Left lobe of liver (tissue), 2 donors: ENCODE results near the gene EPN2. TPM values are rescaled to one million over a fixed set of nuclear protein-coding genes. Genes with fewer than 3 reads are reported as not detected.

ENCODE experiments used
- ATAC-seq: fragments of 200-7000 bp; cut with Tn5 transposase; one replicate; pipeline ENCODE4 v1.9.1; 2020; ENCODE audit warnings: mild to moderate bottlenecking, moderate library complexity
- DNase-seq: peaks from one replicate; pipeline ENCODE4 v3.0.0-alpha.2; 2020; ENCODE audit warnings: low spot score
- total RNA-seq: library from RNA; stranded (reverse); gene quantifications from one replicate; pipeline ENCODE4 v1.2.1, GENCODE V29; 2021
- donor health status: DM: no; HTN: no; CAD: no; lungs with moderate emphysema.
- donor health status: DM: no; HTN: yes; CAD: no.

EPN2 gene
- total RNA-seq, 1 donor from 2014 or later = 13.1 TPM

DNA sequence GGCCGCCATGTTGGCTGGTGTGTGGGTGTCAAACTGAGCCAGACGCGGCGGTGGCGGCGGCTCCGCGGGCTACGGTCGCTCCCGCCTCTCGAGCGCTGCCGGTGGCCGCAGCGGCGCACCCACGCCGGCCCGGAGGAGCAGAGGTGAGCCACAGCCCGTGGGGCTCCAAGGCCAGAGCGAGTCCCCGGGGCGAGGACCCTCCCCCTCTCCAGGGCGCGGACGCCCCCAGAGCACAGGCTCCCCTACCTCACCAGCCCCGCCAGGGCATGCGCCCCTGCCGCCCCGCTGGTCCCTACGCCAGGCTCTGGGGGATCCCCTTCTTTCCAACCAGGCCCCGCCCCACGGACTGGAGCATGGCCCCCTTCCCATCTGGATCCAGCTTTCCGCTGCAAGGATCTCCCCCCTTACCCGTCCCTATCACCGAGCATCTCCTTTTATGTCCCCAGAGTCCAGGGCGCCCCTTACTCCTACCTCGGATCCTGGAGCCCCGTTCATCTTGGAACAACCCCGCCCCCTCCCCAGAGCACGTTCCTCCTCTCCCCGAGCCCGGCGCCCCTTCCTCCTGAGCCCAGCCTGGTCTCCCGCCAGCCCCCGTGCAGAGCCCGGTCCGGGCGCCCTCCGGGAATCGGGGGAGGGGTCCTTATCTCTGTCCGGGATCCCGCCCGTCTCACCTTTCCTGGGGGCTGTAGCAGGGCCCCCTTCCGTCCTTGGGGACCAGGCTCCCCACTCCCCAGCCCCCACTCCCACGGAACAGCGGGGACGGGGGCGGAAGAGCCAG is 412 bp downstream of the EPN2 start:
- DNase-seq = peak; percentile 56
- ATAC-seq = peak; percentile 39

DNA sequence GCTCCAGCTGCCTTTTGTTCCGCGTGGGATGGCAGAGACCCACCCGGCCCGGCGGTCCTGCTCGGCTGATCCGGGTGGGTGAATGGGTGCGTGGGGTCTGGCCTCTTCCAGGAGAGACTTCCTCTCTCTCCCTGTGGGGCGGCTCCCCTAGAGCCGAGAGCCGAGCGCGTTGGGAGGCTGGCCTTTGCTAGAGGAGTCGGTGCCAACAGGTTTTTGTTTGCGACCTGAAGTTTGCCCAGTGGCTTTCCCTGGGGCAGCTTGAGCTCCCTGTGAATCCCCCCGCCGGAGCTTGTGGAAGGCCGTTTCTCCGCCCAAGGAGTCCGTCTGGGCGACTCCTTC is 970 bp downstream of the EPN2 start:
- DNase-seq (peak; percentile 62), ATAC-seq (peak; percentile 59)

DNA sequence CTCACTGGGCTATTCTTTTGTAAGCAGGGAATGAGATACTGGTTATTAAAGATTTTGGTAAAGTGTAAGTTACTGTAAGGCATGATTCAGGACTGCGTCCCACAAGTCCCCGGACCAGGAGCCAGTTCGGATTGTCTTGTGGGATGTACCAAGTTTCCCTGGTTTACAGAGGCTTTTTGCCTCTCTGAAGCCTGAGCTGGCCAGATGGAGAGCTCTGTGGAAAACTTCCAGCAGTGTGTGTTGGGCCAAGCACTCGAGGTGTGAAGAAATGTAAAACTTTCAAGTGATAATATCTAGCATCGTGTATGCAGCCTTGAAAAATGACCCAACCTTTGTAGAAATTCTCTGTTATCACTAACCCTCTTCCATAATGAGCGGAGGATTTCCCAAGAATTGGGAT is 2.4 kb downstream of the EPN2 start:
- ATAC-seq (no peak), DNase-seq (no peak)

DNA sequence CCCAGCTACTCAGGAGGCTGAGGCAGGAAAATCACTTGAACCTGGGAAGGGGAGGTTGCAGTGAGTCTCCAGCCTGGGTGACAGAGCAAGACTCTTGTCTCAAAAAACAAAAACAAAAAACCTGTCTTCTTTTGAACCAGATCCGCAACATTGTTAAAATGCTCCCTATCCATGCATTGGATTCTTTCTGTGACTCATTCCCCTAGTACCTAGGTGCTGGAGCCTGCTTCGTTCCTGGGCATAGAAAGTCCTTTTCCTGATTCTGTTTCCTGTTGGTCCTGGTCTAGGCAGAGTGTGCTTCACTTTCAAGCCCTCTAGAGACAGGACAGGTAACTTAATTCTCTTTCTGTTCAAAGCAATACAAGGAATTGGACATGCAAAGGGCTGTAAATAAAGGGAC is 5.2 kb downstream of the EPN2 start:
- DNase-seq (no peak), ATAC-seq (no peak)

DNA sequence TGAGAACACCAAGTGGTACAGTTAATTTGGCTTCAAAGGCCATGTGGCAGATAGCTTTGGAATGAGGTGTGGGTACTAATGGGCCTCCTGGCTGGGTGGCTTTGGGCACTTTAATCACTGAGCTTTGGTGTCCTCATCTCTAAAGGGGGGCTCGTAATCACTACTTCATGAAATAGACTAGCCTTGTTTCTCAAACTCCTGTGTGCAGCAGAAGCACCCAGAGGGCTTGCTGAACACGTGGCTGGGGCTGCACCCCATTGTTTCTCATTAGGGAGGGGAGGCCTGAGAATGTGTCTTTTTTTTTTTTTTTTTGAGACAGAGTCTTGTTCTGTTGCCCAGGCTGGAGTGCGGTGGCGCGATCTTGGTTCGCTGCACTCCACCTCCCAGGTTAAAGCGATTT is 5.8 kb downstream of the EPN2 start:
- DNase-seq = no peak

DNA sequence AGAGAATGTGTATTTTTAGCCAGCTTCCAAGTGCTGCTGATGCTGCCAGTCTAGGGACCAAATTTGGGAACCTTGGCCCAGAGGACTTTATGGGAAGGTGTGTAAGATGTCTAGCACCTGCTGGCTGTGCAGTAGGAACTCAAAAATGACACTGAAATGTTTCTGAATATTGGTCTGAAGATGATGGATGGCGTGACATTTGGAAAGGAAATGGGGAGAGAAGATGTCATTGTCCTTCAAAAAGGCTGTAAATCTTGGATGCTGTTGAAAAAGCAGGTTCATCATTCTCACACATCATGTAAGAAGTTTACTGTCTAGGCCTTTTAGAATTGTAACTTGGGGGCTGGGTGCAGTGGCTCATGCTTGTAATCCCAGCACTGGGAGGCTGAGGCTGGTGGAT is 6.7 kb downstream of the EPN2 start:
- ATAC-seq (no peak), DNase-seq (no peak)

More for the DNA sequence above, 5.8 kb downstream of the EPN2 start:
- ATAC-seq = no peak

DNA sequence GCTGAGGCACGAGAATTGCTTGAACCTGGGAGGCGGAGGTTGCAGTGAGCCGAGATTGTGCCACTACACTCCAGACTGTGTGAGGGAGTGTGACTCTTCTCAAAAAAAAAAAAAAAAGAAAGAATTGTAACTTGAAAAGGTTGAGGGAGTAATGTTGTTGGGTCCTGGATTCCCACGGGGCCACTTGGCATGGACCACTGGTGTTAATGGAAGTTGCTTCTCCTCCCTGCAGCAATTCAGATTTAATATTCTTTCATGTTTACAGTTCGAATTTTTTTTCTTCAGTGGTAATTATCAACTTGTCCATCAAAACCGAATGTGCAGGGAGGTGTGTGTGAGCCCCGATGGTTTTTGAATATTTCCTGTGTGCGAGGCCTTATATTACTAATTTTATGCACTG is 7.2 kb downstream of the EPN2 start:
- no peak for DNase-seq
- ATAC-seq = no peak

DNA sequence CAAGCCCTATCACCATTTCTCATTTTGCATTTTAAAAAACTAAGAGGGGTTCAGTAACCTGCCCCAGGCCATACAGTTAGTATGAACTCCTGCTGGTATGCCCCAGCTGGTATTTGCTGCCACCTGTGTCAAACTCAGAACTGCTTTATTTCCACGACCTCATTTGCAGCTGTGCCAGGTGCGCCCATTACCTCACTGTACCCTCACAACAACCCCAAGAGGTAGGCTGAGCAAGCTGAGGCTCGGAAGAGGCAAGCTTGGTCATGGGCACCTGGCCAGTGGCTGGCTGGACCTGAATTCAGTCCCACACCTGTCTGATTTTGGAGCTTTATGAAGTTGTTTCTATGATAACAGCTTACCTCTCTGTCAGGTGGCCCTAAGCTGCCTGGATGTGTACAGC is 7.6 kb downstream of the EPN2 start:
- ATAC-seq (no peak), DNase-seq (no peak)

DNA sequence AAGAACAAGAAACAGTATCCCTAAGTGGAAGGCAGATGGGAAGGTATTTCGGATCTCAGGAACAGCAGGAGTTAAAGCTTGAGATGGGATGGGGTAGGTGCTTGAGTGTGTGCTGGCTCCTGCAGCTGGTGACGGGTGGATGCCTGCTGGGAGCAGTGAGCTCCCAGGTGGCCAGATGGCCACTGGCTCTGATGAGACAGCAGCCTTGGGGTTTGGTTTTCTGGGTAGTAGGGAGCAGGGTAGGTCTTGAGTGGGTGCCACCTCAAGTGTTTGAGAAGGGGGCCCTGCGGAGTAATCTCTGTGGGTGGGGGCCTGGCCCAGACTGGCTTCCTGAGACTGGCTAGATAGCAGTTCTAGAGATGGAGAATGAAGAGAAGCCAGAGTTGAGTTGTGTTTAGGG is 10.3 kb downstream of the EPN2 start:
- DNase-seq (no peak), ATAC-seq (peak; percentile 4)

DNA sequence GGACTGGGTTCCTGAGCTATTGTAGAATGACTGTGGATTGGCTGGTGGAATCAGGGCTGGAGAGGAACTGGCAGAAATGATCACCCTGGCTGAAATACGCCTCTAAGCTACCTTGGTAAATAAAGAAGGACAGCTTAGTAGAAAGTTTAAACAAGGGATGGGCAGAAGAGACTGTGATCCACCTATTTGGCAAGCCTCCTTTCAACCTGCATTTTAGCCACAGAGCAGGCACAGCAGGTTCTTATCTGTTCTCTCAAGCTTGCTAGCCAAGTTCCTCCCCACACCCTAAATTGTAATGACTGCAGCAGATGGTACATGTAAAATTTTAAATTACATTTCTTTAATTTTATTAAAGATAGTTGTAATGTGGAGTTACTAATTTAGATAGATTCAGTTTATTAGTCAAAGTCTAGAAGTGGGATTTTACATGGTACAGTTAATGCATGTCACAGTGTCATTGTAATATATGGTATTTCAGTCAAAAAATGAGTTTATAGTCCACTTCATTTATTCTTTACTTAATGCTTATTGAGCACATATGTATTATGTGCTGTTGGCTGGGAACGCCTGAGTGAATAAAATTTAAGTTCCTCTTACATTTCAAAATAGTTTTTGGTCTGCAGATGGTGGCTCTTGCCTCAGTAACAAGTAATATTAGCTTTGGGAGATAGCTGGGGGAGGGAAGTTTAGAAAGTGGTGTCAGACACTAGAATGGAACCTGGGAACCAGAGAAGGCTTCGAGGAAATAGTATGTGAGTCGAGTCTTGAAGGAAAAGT is 11.2 kb downstream of the EPN2 start:
- DNase-seq (no peak), ATAC-seq (peak; percentile 86)

DNA sequence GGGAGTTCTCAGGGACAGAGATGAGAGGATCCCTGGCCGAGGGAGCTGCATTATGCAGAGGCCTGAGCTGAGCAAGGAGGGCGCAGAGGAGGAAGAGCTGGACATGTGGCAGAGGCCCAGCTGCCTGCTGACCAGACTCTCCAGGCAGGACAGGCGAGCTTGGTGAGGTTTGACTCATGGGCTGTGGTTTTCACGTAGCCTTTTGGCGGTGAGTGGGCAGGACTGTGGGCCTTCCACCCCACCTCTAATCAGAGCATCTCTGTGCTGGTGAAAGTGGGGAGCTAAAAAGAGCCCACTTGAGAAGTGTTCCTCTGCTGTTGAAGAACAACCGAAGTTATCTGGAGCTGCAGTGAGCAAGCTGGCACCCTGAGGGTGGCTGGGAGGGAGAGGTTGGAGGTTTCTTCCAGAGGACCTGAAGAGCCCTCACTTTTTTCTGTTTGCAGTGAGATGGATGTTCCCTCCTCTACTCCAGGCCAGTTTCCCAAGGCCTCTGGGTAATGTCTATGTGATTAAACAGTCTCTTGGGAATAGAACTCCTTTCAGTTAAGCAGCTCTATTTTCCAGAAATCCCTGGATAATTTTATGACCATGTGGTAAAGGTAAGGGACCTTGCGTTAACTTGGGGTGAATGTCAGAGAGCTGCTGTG is 11.9 kb downstream of the EPN2 start:
- DNase-seq = no peak

DNA sequence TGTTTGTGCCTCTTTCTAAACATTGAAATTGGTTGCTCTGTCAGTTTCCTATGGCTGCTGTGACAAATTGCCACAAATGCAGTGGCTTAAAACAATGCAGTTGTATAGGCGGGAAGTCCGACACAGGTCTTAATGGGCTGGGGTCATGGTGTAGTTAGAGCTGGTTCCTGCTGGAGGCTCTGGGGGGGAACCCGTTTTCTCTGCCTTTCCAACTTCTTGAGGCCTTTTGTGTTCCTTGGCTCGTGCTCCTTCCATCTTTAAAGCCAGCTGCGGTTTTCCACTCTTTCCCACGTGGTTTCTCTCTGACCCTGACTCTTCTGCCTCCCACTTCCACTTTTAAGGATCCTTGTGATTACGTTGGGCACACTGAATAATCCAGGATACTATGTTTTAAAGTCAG is 12.5 kb downstream of the EPN2 start:
- DNase-seq (no peak), ATAC-seq (no peak)

More for the DNA sequence above, 11.9 kb downstream of the EPN2 start:
- ATAC-seq = peak; percentile 27

DNA sequence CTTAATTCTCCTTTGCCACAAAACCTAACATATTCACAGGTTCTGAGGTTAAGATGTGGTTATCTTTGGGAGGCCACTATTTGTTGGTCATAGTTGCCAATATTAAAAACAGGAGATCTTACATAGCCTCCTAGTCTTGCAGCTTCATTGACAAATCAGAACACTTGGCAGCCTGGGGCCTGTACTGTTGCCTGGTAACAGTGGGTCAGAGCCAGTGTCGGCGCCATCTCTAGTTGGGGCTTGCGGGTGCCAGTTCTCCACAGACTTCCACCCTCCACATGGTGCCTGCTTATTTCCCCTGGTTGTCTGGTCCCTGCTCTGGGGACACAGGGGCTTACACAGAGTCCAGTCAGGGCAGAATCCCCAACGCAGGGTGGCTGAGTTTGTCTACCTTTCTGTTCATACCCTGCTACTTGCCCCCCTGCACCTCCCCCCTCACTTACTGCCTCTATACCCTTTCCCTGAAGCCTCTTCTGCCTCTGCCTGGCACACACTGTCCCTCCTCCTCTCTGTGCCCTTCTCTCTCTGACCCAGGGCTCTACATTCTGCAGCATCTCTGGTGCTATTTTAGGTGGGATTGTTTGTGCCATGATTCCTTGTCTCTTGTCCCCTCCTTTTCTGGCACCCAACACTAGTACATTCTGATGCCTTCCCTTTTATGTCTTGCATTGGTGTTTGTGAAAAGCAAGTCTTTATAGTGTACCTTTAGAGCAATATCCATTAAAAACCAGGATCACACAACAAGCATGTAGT is 13.4 kb downstream of the EPN2 start:
- ATAC-seq (peak; percentile 75), DNase-seq (no peak)

DNA sequence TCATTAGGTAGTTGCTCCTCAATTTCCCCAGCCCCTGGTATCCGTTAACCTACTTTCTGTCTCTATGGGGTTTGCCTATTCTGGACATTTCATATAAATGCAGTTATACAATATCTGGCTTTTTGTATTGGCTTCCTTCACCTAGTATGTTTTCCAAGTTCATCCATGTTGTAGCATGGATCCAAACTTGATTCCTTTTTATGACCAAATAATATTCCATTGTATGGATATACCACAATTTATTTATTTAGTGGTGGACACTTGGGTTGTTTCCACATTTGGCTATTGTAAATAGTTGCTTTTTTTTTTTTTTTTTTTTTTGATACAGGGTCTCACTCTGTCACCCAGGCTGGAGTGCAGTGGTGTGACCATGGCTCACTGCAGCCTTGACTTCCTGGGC is 15.9 kb downstream of the EPN2 start:
- DNase-seq = no peak
- no peak for ATAC-seq

DNA sequence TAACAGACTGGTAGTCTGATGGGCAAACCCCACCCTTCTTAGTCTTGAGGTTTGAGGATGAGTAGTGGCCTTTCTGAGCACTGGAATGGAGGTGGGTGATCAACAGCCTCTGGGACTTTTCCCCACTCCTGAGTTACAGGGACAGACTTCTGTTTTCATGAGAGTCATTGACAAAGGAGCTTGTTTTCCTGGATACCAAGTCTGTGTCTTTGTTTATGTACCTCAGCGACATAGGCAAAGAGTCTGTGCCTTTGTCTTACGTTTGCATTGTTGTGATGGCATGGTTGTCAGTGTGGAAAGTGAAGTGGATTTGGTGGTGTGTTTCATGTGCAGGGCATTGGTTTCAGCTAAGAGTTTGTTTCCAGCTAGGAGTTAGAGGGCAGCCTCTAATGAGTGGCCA is 17.5 kb downstream of the EPN2 start:
- DNase-seq (no peak), ATAC-seq (no peak)

DNA sequence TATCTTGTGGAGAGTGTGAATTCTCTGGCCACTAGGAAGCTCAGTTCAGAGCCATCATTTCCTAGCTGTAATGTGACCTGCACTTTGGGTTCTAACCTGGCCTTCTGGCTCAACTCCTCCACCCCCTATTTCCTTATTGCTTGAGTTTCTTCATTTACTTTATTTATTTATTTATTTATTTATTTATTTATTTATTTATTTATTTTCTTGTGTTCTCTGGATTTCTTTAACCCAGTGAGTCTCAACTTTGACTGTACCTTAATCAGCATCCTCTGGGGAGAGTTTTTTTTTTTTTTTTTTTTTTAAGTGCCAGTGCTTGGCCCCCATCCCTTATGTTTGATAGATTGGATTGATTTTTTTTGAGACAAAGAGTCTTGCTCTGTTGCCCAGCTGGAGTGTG is 18.1 kb downstream of the EPN2 start:
- ATAC-seq = no peak
- DNase-seq = no peak

DNA sequence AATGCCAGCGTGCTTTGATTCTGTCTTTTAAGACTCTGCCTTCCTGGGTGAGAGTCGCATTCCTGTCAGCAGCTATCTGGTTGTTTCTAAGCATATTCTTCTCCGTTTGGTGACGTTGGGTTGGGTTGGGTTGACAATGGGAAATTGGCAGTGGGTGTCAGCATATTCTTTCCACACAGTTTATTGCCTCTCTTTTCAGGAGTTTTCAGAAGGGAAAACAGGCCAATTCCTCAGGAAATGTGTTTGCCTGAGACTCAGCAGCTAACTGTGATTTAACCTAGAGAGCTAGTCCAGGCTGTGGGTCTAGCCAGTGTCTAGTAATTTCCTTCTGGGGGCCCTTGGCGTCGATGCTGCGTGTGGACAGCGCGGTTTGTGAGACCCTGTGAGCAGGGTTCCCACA is 21.2 kb downstream of the EPN2 start:
- no peak for ATAC-seq

DNA sequence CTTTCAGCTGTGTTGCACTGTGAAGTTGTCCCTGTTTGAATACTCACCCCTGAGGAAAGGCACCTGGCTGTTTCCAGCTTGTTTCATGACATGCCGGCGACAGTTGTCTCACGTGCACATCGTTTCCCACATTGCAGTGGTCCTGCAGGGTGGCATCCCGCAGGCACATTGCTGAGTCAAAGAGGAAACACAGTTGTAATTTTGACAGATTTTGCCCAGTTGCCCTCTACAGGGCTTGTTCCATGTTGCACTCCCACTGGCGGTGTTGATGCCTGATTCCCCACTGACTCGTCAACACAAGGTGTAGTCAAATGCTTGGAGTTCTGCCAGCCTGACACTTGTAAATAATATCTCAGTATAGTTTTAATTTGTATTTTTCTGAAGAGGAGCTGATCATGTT is 23.8 kb downstream of the EPN2 start:
- ATAC-seq = no peak

More for the DNA sequence above, 21.2 kb downstream of the EPN2 start:
- DNase-seq = no peak

DNA sequence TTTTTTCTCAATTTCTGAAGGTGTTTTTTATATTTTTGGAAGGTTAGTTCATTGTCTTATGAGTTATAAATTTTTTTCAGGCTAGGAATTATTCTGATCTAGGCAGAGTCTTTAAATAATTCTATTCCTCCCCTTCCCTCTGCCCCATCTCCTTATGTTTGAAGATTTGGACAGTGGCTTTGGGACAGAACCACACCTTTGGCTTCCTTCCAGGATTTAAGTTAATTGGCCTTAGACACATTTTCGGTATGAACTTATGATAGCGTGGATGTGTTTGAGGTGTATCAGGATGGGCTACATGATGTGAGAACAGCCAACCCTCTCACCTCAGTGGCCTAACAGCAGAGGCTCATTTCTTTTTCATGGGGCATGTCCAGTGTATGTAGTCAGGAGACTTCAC is 24.3 kb downstream of the EPN2 start:
- DNase-seq = no peak
- ATAC-seq = no peak

More for the DNA sequence above, 23.8 kb downstream of the EPN2 start:
- DNase-seq = no peak

DNA sequence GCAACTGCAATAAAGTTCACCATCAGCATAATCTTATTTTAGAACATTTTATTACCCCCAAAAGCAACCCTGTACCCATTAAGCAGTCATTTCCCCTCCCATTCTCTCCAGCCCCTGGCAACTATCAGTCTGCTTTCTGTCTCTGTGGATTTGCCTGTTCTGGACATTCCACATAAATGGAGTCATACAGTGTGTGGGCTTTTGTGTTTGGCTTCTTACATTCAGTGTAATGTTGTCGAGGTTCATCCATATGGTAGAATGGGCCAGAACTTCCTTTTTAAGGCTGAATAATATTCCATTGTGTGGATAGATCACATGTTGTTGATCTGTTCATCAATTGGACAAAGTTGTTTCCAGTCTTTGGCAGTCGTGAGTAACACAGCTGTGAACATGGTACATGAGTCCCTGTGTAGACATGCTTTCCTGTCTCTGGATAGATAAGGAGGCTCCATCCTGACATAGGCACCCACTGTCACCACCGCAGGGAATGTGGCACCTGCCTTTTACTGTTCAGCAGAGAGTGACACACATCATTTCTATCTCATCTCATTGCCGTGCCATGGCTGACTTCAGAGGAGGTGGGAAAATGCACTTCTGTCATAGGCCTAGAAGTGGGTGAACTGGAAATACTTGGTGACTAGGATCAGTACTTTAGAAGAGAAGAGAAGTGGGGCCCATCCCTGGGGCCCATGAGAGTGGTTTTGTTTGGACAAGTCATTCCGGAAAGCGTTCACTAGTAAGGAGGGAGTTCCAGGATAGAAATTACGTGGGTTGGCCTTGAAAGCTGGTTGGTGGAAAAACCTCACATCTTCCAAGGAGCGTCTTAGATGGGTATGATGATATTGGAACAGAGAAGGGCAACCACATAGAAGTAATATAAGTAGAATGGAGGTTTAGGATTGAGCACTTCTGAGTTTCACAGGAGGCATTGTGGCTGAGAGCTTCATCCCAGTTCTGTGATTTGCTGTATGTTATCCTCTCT is 25.8 kb downstream of the EPN2 start:
- DNase-seq (no peak), ATAC-seq (no peak)
